Panc1 (cell line): Measurements from ENCODE around the gene SOCS2. TPM values are rescaled to one million over a fixed set of nuclear protein-coding genes. Genes with fewer than 3 reads are reported as not detected.

ENCODE experiments used
- ATAC-seq: fragments of 200-7000 bp; cut with Tn5 transposase; 2 replicates; pipeline ENCODE4 v1.9.1; 2020; ENCODE audit warnings: mild to moderate bottlenecking, moderate library complexity
- BruUV-seq: library from RNA; stranded (reverse); fragments of 400-500 nt; replicated peaks from 2 replicates; lab custom pipeline; 2021; lab: Mats Ljungman, UMichigan
- CTCF ChIA-PET: fragments of 300-600 bp; sonication (Branson Sonifier 250); formaldehyde crosslinking; loops from one replicate; lab custom pipeline; 2022; ENCODE audit warnings: antibody characterized with exemption; lab: Charles Lee
- POLR2A ChIA-PET: fragments of 300-600 bp; sonication (Branson Sonifier 250); formaldehyde crosslinking; loops from one replicate; lab custom pipeline; 2022; ENCODE audit warnings: antibody characterized with exemption; lab: Charles Lee
- DNase-seq: peaks from one replicate; pipeline ENCODE4 v3.0.0-alpha.2; 2010; ENCODE audit warnings: low read depth, low spot score
- H3K27ac ChIP-seq: 2 replicates; pipeline ENCODE4 v1.5.1; 2011; ENCODE audit warnings: mild to moderate bottlenecking, low read length, inconsistent platforms
- H3K27me3 ChIP-seq: fragments of 200-500 bp; sonication (Bioruptor generic); 2 replicates; pipeline ENCODE4 v1.6.0; 2014; ENCODE audit warnings: low read length, inconsistent platforms; ENCODE audit not compliant: control insufficient read depth, insufficient read depth
- H3K36me3 ChIP-seq: fragments of 200-500 bp; sonication (Bioruptor generic); 2 replicates; pipeline ENCODE4 v1.5.1; 2014; ENCODE audit warnings: inconsistent platforms, mild to moderate bottlenecking, low read length, moderate library complexity; ENCODE audit not compliant: control insufficient read depth, insufficient read depth
- H3K4me1 ChIP-seq: 2 replicates; pipeline ENCODE4 v1.5.1; 2011; ENCODE audit warnings: inconsistent platforms, mild to moderate bottlenecking, low read length, moderate library complexity; ENCODE audit not compliant: control insufficient read depth, insufficient read depth
- H3K4me3 ChIP-seq, 2 experiments: 2 replicates each; pipeline ENCODE4 v1.5.1; 2011 to 2012; ENCODE audit warnings: low read depth in 2 of 2, low read length in 2 of 2, mild to moderate bottlenecking in 2 of 2, inconsistent platforms in 1 of 2, moderate library complexity in 1 of 2
- H3K9me3 ChIP-seq: fragments of 200-500 bp; sonication (Bioruptor generic); 2 replicates; pipeline ENCODE4 v1.5.1; 2014; ENCODE audit warnings: low read depth, mild to moderate bottlenecking, inconsistent platforms, low read length, moderate library complexity; ENCODE audit not compliant: control insufficient read depth, insufficient read depth
- CTCF ChIP-seq: fragments of 450-650 bp; IDR thresholded peaks from 2 replicates; pipeline ENCODE4 v1.5.1; 2017; ENCODE audit warnings: mild to moderate bottlenecking
- POLR2AphosphoS5 ChIP-seq: IDR thresholded peaks from 2 replicates; pipeline ENCODE4 v1.6.1; 2012; ENCODE audit warnings: mild to moderate bottlenecking, low read depth, low read length, moderate library complexity
- REST ChIP-seq, 2 experiments: IDR thresholded peaks; 2 replicates each; pipeline ENCODE4 v1.6.1; 2011 to 2012; ENCODE audit warnings: low read depth in 2 of 2, control low read depth in 1 of 2, low read length in 1 of 2, mild to moderate bottlenecking in 1 of 2, moderate library complexity in 1 of 2; ENCODE audit not compliant: insufficient read depth in 1 of 2
- SIN3A ChIP-seq: IDR thresholded peaks from 2 replicates; pipeline ENCODE4 v1.6.1; 2012; ENCODE audit warnings: low read depth, mild to moderate bottlenecking, low read length, moderate library complexity, borderline replicate concordance; ENCODE audit not compliant: insufficient read depth
- TCF7L2 ChIP-seq: IDR thresholded peaks from 2 replicates; pipeline ENCODE4 v1.6.1; 2011; ENCODE audit warnings: mild to moderate bottlenecking, low read depth, low read length, inconsistent platforms
- in situ Hi-C: cut with HindIII; loops from 2 replicates; pipeline ENCODE4 v1.10.0; 2016; ENCODE audit warnings: low sequenced_read_pairs, low pct_unique_long_range_greater_than_20kb
- intact Hi-C: fragments of 100-400 bp; cut with micrococcal nuclease; formaldehyde crosslinking; loops from one replicate; pipeline ENCODE4 v1.10.0; 2022; ENCODE audit not compliant: unreplicated experiment
- total RNA-seq: library from RNA; stranded (reverse); gene quantifications from one replicate; pipeline ENCODE4 v1.2.1, GENCODE V29; 2021; ENCODE audit not compliant: unreplicated experiment

SOCS2 gene
- total RNA-seq, 1 experiment from 2014 or later, result 33.8 TPM

- ATAC-seq (no peak), DNase-seq (no peak)
- POLR2A ChIA-PET, result no interaction called here
- no peaks in the 10 kb centered on the region for H3K36me3 ChIP-seq
- intact Hi-C loops (no loop called here), in situ Hi-C loops (no loop called here)
- H3K9me3 ChIP-seq, result no peaks in the 10 kb centered on the region
- CTCF ChIA-PET, result no interaction called here
- no peaks in the 10 kb centered on the region; the same call in 1 of the 2 replicates for H3K4me1 ChIP-seq
- BruUV-seq, result no TSS peak
- no peaks in the 10 kb centered on the region for H3K27me3 ChIP-seq
- TF ChIP-seq REST (IDR thresholded peaks at IDR 0.05; ENCODE audit: insufficient read depth in 1 of 2, low read depth in 2 of 2, low read length in 1 of 2) (no peak), SIN3A (no peak), TCF7L2 (no peak), CTCF (no peak), POLR2AphosphoS5 (no peak)
- H3K27ac ChIP-seq, result no peak overlapping the region
- no peak overlapping the region for H3K4me3 ChIP-seq
Observed at GRCh38 chr12:93599192-93599591, 26.7 kb downstream of the SOCS2 start.

GRCh38 chr12:93601591-93601990 lies 29.1 kb downstream of the SOCS2 start:
- no TSS peak for BruUV-seq
- Histone ChIP-seq H3K4me3 (no peak overlapping the region), H3K4me1 (no peaks in the 10 kb centered on the region), H3K9me3 (no peaks in the 10 kb centered on the region), H3K27ac (no peak overlapping the region), H3K36me3 (no peaks in the 10 kb centered on the region), H3K27me3 (no peaks in the 10 kb centered on the region)
- DNase-seq (no peak), ATAC-seq (no peak)
- TF ChIP-seq REST (IDR thresholded peaks at IDR 0.05; ENCODE audit: insufficient read depth in 1 of 2, low read depth in 2 of 2, low read length in 1 of 2), result no peak
- no peak for TF ChIP-seq CTCF
- no peak for TF ChIP-seq SIN3A
- no peak for TF ChIP-seq TCF7L2
- TF ChIP-seq POLR2AphosphoS5, result no peak
- in situ Hi-C loops (no loop called here), intact Hi-C loops (no loop called here)
- POLR2A ChIA-PET, result no interaction called here
- CTCF ChIA-PET, result no interaction called here
